Keratinocyte (primary cell): Measurements from ENCODE around the gene MAST1. TPM values are rescaled to one million over a fixed set of nuclear protein-coding genes. Genes with fewer than 3 reads are reported as not detected.

Experiments used
- DNase-seq: peaks from one replicate; pipeline ENCODE4 v3.0.0-alpha.2; 2011; ENCODE audit warnings: low read depth, missing footprints, low spot score
- FAIRE-seq: peaks from 2 replicates; lab custom pipeline; 2011; peaks lifted over from hg19 to GRCh38; lab: Jason Lieb, UNC
- H2AFZ ChIP-seq: 2 replicates; pipeline ENCODE4 v1.6.0; 2012; ENCODE audit warnings: low read length, control low read depth, inconsistent platforms; ENCODE audit not compliant: control insufficient read depth
- H3K27ac ChIP-seq: 2 replicates; pipeline ENCODE4 v1.5.1; 2011; ENCODE audit warnings: low read length; ENCODE audit not compliant: control insufficient read depth, insufficient read depth
- H3K27me3 ChIP-seq: 3 replicates; pipeline ENCODE4 v1.6.0; 2011; ENCODE audit warnings: low read length; ENCODE audit not compliant: control insufficient read depth, insufficient read depth; ENCODE audit errors: extremely low read depth
- H3K36me3 ChIP-seq, 2 experiments: 2 replicates in 1 of 2; 3 replicates in 1 of 2; pipeline ENCODE4 v1.5.1; 2011; ENCODE audit warnings: low read length in 2 of 2, mild to moderate bottlenecking in 1 of 2; ENCODE audit not compliant: control insufficient read depth in 2 of 2, insufficient read depth in 2 of 2; ENCODE audit errors: extremely low read depth in 1 of 2
- H3K4me1 ChIP-seq: 3 replicates; pipeline ENCODE4 v1.5.1; 2011; ENCODE audit warnings: low read length; ENCODE audit not compliant: control insufficient read depth, insufficient read depth; ENCODE audit errors: extremely low read depth
- H3K4me2 ChIP-seq: 3 replicates; pipeline ENCODE4 v1.6.0; 2011; ENCODE audit warnings: low read depth, low read length; ENCODE audit not compliant: control insufficient read depth, insufficient read depth; ENCODE audit errors: extremely low read depth
- H3K4me3 ChIP-seq, 3 experiments: fragments of 200-600 bp in 1 of 3; sonication (generic) in 1 of 3; 2 replicates in 2 of 3; 3 replicates in 1 of 3; pipeline ENCODE4 v1.5.1; 2011 to 2016; ENCODE audit warnings: low read length in 3 of 3, mild to moderate bottlenecking in 3 of 3, control low read depth in 2 of 3, inconsistent platforms in 1 of 3, low read depth in 1 of 3, mixed read lengths in 1 of 3, mixed run types in 1 of 3, moderate library complexity in 1 of 3; ENCODE audit not compliant: control insufficient read depth in 2 of 3, insufficient read depth in 2 of 3; ENCODE audit errors: extremely low read depth in 1 of 3
- H3K79me2 ChIP-seq: 2 replicates; pipeline ENCODE4 v1.6.0; 2012; ENCODE audit warnings: low read length; ENCODE audit not compliant: control insufficient read depth, insufficient read depth
- H3K9ac ChIP-seq: 3 replicates; pipeline ENCODE4 v1.6.0; 2011; ENCODE audit warnings: low read length; ENCODE audit not compliant: control insufficient read depth, insufficient read depth; ENCODE audit errors: extremely low read depth
- H3K9me1 ChIP-seq: 3 replicates; pipeline ENCODE4 v1.6.0; 2011; ENCODE audit warnings: low read length; ENCODE audit not compliant: control insufficient read depth, insufficient read depth; ENCODE audit errors: extremely low read depth
- H3K9me3 ChIP-seq: 2 replicates; pipeline ENCODE4 v1.5.1; 2012; ENCODE audit warnings: low read depth, low read length; ENCODE audit not compliant: control insufficient read depth
- H4K20me1 ChIP-seq: 3 replicates; pipeline ENCODE4 v1.6.0; 2011; ENCODE audit warnings: low read length; ENCODE audit not compliant: control insufficient read depth, insufficient read depth; ENCODE audit errors: extremely low read depth
- CTCF ChIP-seq, 3 experiments: IDR thresholded peaks in 1 of 3; conservative IDR thresholded peaks in 1 of 3; optimal IDR thresholded peaks in 1 of 3; 2 replicates in 2 of 3; 3 replicates in 1 of 3; pipeline versions ENCODE3 to v1.5.1; 2011; ENCODE audit warnings: low read length in 3 of 3, mild to moderate bottlenecking in 3 of 3, moderate library complexity in 2 of 3, control low read depth in 1 of 3, inconsistent platforms in 1 of 3; ENCODE audit not compliant: insufficient read depth in 2 of 3; ENCODE audit errors: extremely low read depth in 1 of 3
- EZH2 ChIP-seq: IDR thresholded peaks from one replicate; pipeline ENCODE4 v1.6.1; 2012; ENCODE audit warnings: inconsistent platforms, mild to moderate bottlenecking, low read length, moderate library complexity
- dilution Hi-C: fragments of 300-500 bp; cut with MboI; formaldehyde crosslinking; loops from one replicate; pipeline ENCODE4 v1.7.0; 2020; ENCODE audit warnings: low sequenced_read_pairs; ENCODE audit not compliant: extremely low pct_ligation_motif_present
- polyA plus RNA-seq, 5 experiments: library from polyadenylated mRNA; depleted of rRNA in 3 of 5; stranded (reverse) in 3 of 5; stranded (forward) in 1 of 5; unstranded in 1 of 5; fragments of >200 nt; gene quantifications; 1 replicate in 1 of 5; 2 replicates in 3 of 5; 3 replicates in 1 of 5; pipeline versions ENCODE4 v1.2.1 to v1.2.3, GENCODE V29; 2011 to 2012; ENCODE audit warnings: missing spikeins in 2 of 5, low read depth in 1 of 5, low replicate concordance in 1 of 5

Gene MAST1
- polyA plus RNA-seq, 1 donor (not counting 4 experiments of a cell fraction or from before 2014, with no cell fraction given) = 0.13 TPM

DNA sequence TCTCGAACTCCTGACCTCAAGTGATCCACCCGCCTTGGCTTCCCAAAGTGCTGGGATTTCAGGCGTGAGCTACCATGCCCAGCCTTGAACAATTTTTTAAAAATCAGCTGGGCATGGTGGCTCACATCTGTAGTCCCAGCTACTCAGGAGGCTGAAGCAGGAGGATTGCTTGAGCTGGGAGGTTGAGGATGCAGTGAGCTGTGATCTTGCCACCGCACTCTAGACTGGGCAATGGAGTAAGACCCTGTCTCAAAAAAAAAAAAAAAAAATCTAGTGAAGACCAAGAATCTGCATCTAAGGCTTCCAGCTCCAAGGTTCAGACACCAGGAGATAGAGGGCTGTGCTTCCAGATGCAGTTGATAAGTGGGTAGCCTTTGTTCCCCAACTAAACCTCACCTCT, 25.8 kb downstream of the MAST1 start:
- TF ChIP-seq CTCF (optimal IDR thresholded peaks at IDR 0.05 in 1 of 3, IDR thresholded peaks at IDR 0.05 in 1 of 3, conservative IDR thresholded peaks at IDR 0.05 in 1 of 3; ENCODE audit: extremely low read depth in 1 of 3, insufficient read depth in 2 of 3, low read length in 3 of 3) (no peak), EZH2 (no peak)
- DNase-seq = no peak
- Histone ChIP-seq H3K4me1 (peaks cover 9% of the 10 kb centered on the region), H3K36me3 (no peaks in the 10 kb centered on the region), H3K9me1 (no peaks in the 10 kb centered on the region), H3K9me3 (no peaks in the 10 kb centered on the region), H2AFZ (no peak overlapping the region), H3K79me2 (no peaks in the 10 kb centered on the region), H3K9ac (no peak overlapping the region), H3K4me3 (no peak overlapping the region), H4K20me1 (no peaks in the 10 kb centered on the region), H3K27me3 (no peaks in the 10 kb centered on the region), H3K27ac (no peak overlapping the region), H3K4me2 (no peak overlapping the region)
- dilution Hi-C loops = no loop called here
- FAIRE-seq = no peak

DNA sequence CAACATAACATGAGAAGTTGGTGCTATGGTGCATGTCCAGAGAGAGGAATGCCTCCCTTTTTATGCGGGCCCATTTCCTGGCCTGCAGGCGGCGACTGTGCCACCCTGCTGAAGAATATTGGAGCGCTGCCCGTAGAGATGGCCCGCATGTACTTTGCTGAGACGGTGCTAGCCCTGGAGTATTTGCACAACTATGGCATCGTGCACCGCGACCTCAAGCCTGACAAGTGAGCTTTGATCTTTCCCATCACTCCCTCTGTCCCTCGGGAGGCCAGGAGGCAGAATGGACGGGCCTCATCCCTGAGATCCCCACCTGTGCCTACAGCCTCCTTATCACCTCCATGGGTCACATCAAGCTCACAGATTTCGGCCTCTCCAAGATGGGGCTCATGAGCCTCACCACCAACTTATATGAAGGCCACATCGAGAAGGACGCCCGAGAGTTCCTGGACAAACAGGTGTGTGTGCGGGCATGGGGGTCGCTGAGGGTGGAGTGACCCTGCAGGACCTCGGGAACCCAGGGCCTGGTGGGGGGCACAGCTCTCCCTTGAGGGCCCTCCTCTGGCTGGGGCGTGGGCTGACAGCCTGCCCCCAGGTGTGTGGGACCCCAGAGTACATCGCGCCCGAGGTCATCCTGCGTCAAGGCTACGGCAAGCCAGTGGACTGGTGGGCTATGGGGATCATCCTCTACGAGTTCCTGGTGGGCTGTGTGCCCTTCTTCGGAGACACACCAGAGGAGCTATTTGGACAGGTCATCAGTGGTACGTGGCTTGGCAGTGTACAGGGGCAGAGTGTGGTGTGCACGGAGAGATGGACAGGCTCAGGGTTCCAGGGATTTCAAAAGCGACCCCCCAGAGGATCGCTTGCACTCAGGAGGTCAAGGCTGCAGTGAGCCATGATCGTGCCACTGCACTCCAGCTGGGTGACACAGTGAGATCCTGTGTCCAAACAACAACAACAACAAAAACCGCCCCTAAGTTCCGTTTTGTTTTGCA, 26.7 kb downstream of the MAST1 start:
- DNase-seq (no peak), FAIRE-seq (no peak)
- no peak overlapping the region for H3K27ac ChIP-seq
- no peak overlapping the region for H3K4me2 ChIP-seq
- no peak overlapping the region for H3K4me3 ChIP-seq
- no peak overlapping the region for H2AFZ ChIP-seq
- H3K36me3 ChIP-seq = no peaks in the 10 kb centered on the region
- no peaks in the 10 kb centered on the region for H3K27me3 ChIP-seq
- no peaks in the 10 kb centered on the region for H4K20me1 ChIP-seq
- TF ChIP-seq CTCF (optimal IDR thresholded peaks at IDR 0.05 in 1 of 3, IDR thresholded peaks at IDR 0.05 in 1 of 3, conservative IDR thresholded peaks at IDR 0.05 in 1 of 3; ENCODE audit: extremely low read depth in 1 of 3, insufficient read depth in 2 of 3, low read length in 3 of 3) (no peak), EZH2 (no peak)
- no peak overlapping the region for H3K9ac ChIP-seq
- no peaks in the 10 kb centered on the region for H3K9me3 ChIP-seq
- H3K4me1 ChIP-seq = peaks cover 9% of the 10 kb centered on the region
- H3K79me2 ChIP-seq = no peaks in the 10 kb centered on the region
- H3K9me1 ChIP-seq = no peaks in the 10 kb centered on the region
- dilution Hi-C loops = no loop called here
